Urothelium cell line (cell line): ENCODE measurements around the gene TTR.

Experiments used
- DNase-seq: peaks from one replicate; pipeline ENCODE4 v3.0.0; 2011; ENCODE audit warnings: low spot score, mixed read lengths
- FAIRE-seq: peaks from 2 replicates; lab custom pipeline; 2011; peaks lifted over from hg19 to GRCh38; lab: Jason Lieb, UNC

TTR gene

GRCh38 chr18:31578126-31578525, 13.6 kb upstream of the TTR start:
- FAIRE-seq (no peak), DNase-seq (no peak)

- DNase-seq (no peak), FAIRE-seq (no peak)
Observed at GRCh38 chr18:31579375-31579774, 12.3 kb upstream of the TTR start.

- FAIRE-seq: no peak
- peak; percentile 11 for DNase-seq
Observed at GRCh38 chr18:31581498-31582197, 10.0 kb upstream of the TTR start.

GRCh38 chr18:31583185-31583854, 8.4 kb upstream of the TTR start:
- FAIRE-seq (no peak), DNase-seq (no peak)

- FAIRE-seq: no peak
- no peak for DNase-seq
Observed at GRCh38 chr18:31585991-31586390, 5.7 kb upstream of the TTR start.

- FAIRE-seq (no peak), DNase-seq (no peak)
Observed at GRCh38 chr18:31586616-31587015, 5.1 kb upstream of the TTR start.

GRCh38 chr18:31587529-31587928, 4.1 kb upstream of the TTR start:
- no peak for FAIRE-seq

GRCh38 chr18:31590570-31590969, 1.1 kb upstream of the TTR start:
- FAIRE-seq: no peak
- no peak for DNase-seq

More at GRCh38 chr18:31587529-31587928, 4.1 kb upstream of the TTR start:
- no peak for DNase-seq

- no peak for DNase-seq
- no peak for FAIRE-seq
Observed at GRCh38 chr18:31591113-31591512, 564 bp upstream of the TTR start.

GRCh38 chr18:31592506-31593157, 955 bp downstream of the TTR start:
- DNase-seq (no peak), FAIRE-seq (no peak)

GRCh38 chr18:31595121-31595771, 3.6 kb downstream of the TTR start:
- DNase-seq (no peak), FAIRE-seq (no peak)

GRCh38 chr18:31596081-31596872, 4.6 kb downstream of the TTR start:
- DNase-seq (no peak), FAIRE-seq (no peak)

GRCh38 chr18:31598021-31598805, 6.5 kb downstream of the TTR start:
- FAIRE-seq (no peak), DNase-seq (no peak)

GRCh38 chr18:31603315-31603714, 11.6 kb downstream of the TTR start:
- FAIRE-seq: no peak
- no peak for DNase-seq

GRCh38 chr18:31606265-31606664, 14.6 kb downstream of the TTR start:
- no peak for FAIRE-seq
- DNase-seq: no peak

- FAIRE-seq: no peak
Observed at GRCh38 chr18:31607384-31607783, 15.7 kb downstream of the TTR start.

GRCh38 chr18:31609886-31610285, 18.2 kb downstream of the TTR start:
- DNase-seq: no peak
- no peak for FAIRE-seq

More at GRCh38 chr18:31607384-31607783, 15.7 kb downstream of the TTR start:
- DNase-seq: no peak

GRCh38 chr18:31610286-31611205, 18.9 kb downstream of the TTR start:
- DNase-seq (no peak), FAIRE-seq (no peak)

GRCh38 chr18:31611511-31611910, 19.8 kb downstream of the TTR start:
- DNase-seq (no peak), FAIRE-seq (no peak)
